Measurements from ENCODE around the gene CCDC91. TPM values are rescaled to one million over a fixed set of nuclear protein-coding genes. Genes with fewer than 3 reads are reported as not detected.

The CCDC91 gene
- total and polyA plus RNA-seq, 9 of the 15 experiments (the other 6 are each of a cell fraction or from before 2014, with no cell fraction given), result 10.1 to 31.1 (median 26.3) TPM

DNA sequence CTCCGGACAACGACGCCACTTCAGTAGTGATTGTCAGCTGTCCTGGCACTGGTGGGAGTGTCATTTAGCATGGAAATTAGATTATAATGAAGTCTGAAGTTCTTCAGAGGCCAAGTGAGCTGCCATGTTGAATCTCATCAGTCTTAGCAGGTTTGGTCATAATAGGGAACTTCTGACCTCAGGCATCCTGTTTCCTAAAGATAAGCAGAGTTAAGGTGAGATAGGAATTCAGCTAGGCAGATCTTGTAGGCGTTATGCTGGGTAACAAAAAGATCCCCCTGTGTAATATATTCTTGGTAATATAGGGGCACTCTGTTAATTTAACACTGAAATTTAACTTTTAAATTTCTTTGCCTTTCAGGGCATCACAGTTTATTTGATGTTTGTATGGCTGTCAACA lies 137.5 kb downstream of the CCDC91 start:
- FAIRE-seq, result no peak
- H3K4me2 ChIP-seq (ENCODE audit: insufficient read depth, low read length), result no peak overlapping the region
- 68% methylated on average over 4 of the region's 4 CpGs for WGBS (ENCODE audit: insufficient coverage, low coverage, missing lambda C conversion rate)
- H3K9me1 ChIP-seq (ENCODE audit: control insufficient read depth, insufficient read depth, low read length), result no peaks in the 10 kb centered on the region
- no peaks in the 10 kb centered on the region for H3K4me1 ChIP-seq (replicated peaks in 1 of 2; ENCODE audit: control insufficient read depth in 2 of 2, insufficient read depth in 2 of 2, low read length in 2 of 2)
- H3K27me3 ChIP-seq (ENCODE audit: control insufficient read depth in 2 of 2, insufficient read depth in 2 of 2, low read length in 2 of 2), result no peaks in the 10 kb centered on the region
- in situ Hi-C loops (cut with MboI) (no loop called here), intact Hi-C loops (cut with micrococcal nuclease) (no loop called here)
- POLR2A ChIA-PET, result interaction anchor here (0.6 kb wide), 1 partner anchor 59 kb away, joined by 3 read pairs; no protein-coding TSS in a partner anchor
- DNase-seq (ENCODE audit: extremely low read depth in 1 of 4, low spot score in 3 of 4), result no peak
- H3K36me3 ChIP-seq (ENCODE audit: control insufficient read depth, insufficient read depth, low read length), result no peaks in the 10 kb centered on the region
- ATAC-seq, result no peak
- H3K79me2 ChIP-seq (ENCODE audit: control insufficient read depth, insufficient read depth, low read length), result no peaks in the 10 kb centered on the region
- H3K4me3 ChIP-seq, result no peak overlapping the region
- H3K9ac ChIP-seq (ENCODE audit: insufficient read depth in 1 of 2, low read depth in 2 of 2, low read length in 2 of 2), result no peak overlapping the region
- no peak overlapping the region for H2AFZ ChIP-seq (ENCODE audit: low read depth, low read length)
- H4K20me1 ChIP-seq (replicated peaks; ENCODE audit: control insufficient read depth, insufficient read depth, low read length), result no peaks in the 10 kb centered on the region
- BruUV-seq (replicated peaks), result no TSS peak
- H3K27ac ChIP-seq (ENCODE audit: extremely low read depth, low read depth, low read length), result no peak overlapping the region
- no peaks in the 10 kb centered on the region for H3K9me3 ChIP-seq (replicated peaks; ENCODE audit: control insufficient read depth, insufficient read depth, low read depth, low read length)
- CTCF ChIA-PET (ENCODE audit: low intra/inter-chr PET ratio), result no interaction called here
- no peak for TF ChIP-seq ZNF609 (CRISPR knock-in tag; IDR thresholded peaks at IDR 0.05; ENCODE audit: borderline replicate concordance)
- no peak for TF ChIP-seq NRF1 (conservative IDR thresholded peaks at IDR 0.05 in 1 of 2, IDR thresholded peaks at IDR 0.05 in 1 of 2)
- no peak for TF ChIP-seq KDM4B (IDR thresholded peaks at IDR 0.05; ENCODE audit: borderline replicate concordance in 2 of 2, low read depth in 1 of 2)
- TF ChIP-seq ZNF274 (IDR thresholded peaks at IDR 0.05; ENCODE audit: borderline replicate concordance, low read depth, low read length), result no peak
- TF ChIP-seq TEAD4 (IDR thresholded peaks at IDR 0.05; ENCODE audit: low read length), result 0 out of 2 replicates have a peak, but pooled peaks have one; percentile 20
- TF ChIP-seq TEAD4 (CRISPR knock-in tag; IDR thresholded peaks at IDR 0.05; ENCODE audit: borderline replicate concordance), result no peak
- no peak for TF ChIP-seq ZBTB17 (CRISPR knock-in tag; IDR thresholded peaks at IDR 0.05)
- TF ChIP-seq CBFA2T3 (IDR thresholded peaks at IDR 0.05), result peak; percentile 58
- 0 out of 2 replicates have a peak, but pooled peaks have one; percentile 19 for TF ChIP-seq CBFA2T2 (conservative IDR thresholded peaks at IDR 0.05)
- no peak for TF ChIP-seq EZH2 (IDR thresholded peaks at IDR 0.05; ENCODE audit: borderline replicate concordance, low read depth, low read length)
- TF ChIP-seq FOXP1 (CRISPR knock-in tag; IDR thresholded peaks at IDR 0.05), result no peak
- no peak for TF ChIP-seq ZNF76 (CRISPR knock-in tag; IDR thresholded peaks at IDR 0.05; ENCODE audit: borderline replicate concordance)
- TF ChIP-seq FOXA1 (IDR thresholded peaks at IDR 0.05; ENCODE audit: borderline replicate concordance), result no peak
- TF ChIP-seq KAT8 (IDR thresholded peaks at IDR 0.05; ENCODE audit: low read depth), result no peak
- TF ChIP-seq CREM (IDR thresholded peaks at IDR 0.05; ENCODE audit: low read depth), result no peak
- TF ChIP-seq FOXM1 (IDR thresholded peaks at IDR 0.05; ENCODE audit: low read depth), result no peak
- TF ChIP-seq FOXM1 (CRISPR knock-in tag; IDR thresholded peaks at IDR 0.05; ENCODE audit: low read depth), result no peak
- TF ChIP-seq MTA1 (IDR thresholded peaks at IDR 0.05; ENCODE audit: borderline replicate concordance), result no peak
- TF ChIP-seq, protein P1, sequence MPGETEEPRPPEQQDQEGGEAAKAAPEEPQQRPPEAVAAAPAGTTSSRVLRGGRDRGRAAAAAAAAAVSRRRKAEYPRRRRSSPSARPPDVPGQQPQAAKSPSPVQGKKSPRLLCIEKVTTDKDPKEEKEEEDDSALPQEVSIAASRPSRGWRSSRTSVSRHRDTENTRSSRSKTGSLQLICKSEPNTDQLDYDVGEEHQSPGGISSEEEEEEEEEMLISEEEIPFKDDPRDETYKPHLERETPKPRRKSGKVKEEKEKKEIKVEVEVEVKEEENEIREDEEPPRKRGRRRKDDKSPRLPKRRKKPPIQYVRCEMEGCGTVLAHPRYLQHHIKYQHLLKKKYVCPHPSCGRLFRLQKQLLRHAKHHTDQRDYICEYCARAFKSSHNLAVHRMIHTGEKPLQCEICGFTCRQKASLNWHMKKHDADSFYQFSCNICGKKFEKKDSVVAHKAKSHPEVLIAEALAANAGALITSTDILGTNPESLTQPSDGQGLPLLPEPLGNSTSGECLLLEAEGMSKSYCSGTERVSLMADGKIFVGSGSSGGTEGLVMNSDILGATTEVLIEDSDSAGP (CRISPR knock-in tag; IDR thresholded peaks at IDR 0.05), result no peak
- no peak for TF ChIP-seq KLF13 (tag; IDR thresholded peaks at IDR 0.05; ENCODE audit: borderline replicate concordance, low read depth)
